Measurements from ENCODE around the gene CASZ1.

Gene CASZ1, protein sequence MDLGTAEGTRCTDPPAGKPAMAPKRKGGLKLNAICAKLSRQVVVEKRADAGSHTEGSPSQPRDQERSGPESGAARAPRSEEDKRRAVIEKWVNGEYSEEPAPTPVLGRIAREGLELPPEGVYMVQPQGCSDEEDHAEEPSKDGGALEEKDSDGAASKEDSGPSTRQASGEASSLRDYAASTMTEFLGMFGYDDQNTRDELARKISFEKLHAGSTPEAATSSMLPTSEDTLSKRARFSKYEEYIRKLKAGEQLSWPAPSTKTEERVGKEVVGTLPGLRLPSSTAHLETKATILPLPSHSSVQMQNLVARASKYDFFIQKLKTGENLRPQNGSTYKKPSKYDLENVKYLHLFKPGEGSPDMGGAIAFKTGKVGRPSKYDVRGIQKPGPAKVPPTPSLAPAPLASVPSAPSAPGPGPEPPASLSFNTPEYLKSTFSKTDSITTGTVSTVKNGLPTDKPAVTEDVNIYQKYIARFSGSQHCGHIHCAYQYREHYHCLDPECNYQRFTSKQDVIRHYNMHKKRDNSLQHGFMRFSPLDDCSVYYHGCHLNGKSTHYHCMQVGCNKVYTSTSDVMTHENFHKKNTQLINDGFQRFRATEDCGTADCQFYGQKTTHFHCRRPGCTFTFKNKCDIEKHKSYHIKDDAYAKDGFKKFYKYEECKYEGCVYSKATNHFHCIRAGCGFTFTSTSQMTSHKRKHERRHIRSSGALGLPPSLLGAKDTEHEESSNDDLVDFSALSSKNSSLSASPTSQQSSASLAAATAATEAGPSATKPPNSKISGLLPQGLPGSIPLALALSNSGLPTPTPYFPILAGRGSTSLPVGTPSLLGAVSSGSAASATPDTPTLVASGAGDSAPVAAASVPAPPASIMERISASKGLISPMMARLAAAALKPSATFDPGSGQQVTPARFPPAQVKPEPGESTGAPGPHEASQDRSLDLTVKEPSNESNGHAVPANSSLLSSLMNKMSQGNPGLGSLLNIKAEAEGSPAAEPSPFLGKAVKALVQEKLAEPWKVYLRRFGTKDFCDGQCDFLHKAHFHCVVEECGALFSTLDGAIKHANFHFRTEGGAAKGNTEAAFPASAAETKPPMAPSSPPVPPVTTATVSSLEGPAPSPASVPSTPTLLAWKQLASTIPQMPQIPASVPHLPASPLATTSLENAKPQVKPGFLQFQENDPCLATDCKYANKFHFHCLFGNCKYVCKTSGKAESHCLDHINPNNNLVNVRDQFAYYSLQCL (N-terminal part only)

DNA sequence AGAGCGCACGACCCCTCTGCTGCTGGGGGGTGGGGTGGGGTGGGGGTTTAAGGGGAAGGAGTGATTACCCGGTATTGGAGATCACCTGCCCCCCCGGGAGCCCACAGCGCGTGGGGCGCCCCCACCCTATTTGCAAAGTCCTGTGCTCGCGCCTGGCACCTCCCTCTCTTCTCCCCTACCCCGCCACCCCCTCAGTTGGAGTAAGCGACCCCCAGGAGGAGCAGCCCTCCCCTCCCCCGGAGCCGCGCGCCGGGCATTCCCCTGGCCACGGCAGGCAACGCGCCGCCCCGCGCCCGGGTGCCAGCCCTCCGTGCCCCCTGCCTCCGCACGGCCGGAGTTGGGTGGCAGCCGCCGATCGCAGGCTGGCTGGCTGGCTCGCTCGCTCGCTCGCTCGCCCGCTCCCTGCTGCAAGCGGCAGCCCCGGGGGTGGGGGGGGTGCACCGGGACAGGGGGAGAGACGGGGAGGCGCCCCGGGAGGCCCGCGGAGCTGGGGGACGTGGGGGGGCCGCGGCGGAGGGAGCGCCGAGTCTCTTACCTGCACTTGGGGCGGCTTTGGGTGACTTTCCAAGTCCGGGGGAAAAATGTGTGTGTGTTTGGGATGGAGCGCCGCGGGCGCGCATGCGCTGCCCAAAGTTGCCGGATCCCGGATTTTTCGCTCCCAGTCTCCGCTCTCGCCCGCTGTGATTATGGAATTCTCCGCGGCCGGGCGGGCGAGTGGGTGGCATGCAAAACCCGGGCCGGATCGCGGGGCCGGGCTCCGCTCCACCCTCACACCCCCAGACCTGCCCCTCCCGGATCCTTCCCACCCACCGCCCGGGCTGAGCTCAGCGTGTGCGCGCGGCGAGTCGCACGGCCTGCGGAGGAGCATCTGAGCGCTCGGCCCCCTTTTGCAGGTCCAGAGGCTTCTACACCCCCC, at the start of gene CASZ1:
TSS of gene CASZ1 (minus strand) at position 618 of the 916 bp plus-strand sequence. CDS start 102,757 bp downstream, outside the sequence.
- DNase-seq (ENCODE audit: low read depth in 2 of 2) = no peak

DNA sequence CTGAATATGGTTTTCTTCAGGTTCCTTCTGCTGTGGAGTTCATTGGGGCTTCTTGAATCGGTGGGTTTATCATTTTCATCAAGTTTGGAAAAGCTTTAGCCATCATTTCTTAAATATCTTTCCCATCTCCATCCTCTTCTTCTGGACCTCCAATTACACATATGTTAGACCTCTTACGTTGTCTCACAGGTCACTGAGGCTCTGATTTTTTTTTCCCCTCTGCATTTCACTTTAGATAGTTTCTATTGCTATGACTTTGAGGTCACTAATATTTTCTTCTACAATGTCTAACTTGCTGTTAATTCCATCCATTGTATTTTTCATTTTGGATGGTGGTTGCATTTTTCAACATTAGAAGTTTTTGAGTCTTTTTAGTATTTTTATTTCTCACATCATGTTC, 47.3 kb upstream of the CASZ1 start:
- no peak for DNase-seq (ENCODE audit: low read depth in 2 of 2)

DNA sequence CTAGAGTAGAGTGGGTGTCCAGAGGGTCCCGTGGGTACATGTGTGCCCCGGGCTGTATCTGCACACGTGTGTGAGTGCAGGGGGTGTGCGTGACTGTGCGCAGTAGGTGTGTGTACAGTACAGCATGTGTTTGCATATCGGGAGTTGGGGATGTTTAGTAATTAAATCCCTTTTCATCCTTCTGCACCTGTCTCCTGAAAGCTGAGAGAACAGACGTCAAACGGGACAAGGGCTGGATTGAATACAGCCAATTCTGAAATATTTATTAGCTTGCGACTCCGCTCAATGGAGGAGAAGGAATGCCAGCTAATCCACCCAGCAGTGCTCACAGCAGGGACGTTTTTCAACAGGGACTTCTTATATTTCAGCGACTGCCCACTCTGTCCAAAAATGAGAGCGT, 44.7 kb upstream of the CASZ1 start:
- no peak for DNase-seq (ENCODE audit: low read depth in 2 of 2)

DNA sequence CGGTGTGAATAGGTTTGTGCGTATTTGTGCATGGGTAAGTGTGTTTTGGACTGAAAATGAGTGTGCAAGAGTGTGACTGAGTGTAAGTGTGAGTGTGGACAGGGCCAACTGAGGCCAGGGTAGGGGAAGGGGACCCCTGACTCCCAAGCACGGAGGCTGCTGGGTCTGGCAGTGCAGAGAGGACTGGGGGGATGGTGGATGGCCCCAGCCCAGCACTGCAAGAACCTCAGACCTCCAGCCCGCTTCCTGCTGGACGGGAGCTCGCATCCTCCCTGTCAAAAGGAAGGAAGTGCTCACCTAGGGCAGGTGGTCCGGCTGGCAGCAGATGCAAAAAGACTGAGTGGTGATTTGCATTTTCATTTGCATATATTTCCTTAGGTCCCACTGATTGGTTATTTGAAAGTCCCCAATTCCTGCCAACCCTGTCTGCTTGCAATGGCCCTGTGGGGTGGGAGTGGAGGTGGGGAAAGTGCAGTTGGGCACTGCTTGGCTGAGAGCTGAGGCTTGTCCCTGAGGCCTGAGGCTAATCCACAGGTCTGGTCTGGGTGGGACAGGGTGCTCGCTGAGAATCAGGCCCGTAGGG, 42.8 kb upstream of the CASZ1 start:
- no peak for DNase-seq (ENCODE audit: low read depth in 2 of 2)

DNA sequence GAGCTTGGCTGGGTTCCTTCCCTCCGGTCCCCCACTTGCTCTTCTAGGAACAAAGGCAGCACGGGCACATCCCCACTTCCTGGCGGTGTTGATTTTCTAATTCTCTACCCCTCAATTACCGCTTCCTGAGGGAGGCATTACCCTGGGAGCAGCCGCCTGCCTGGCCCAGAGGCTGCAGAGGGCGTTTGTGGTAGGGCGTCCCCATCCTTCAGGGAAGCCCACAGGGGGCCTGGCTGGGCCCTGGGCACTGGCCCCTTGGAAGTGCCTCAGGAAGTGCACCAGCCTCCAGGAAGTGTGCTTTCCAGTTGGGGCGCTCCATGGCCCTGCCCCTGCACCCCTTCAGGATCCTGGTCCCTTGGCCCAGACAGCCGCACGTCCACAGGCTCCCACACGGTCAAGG, 42.1 kb upstream of the CASZ1 start:
- no peak for DNase-seq (ENCODE audit: low read depth in 2 of 2)

DNA sequence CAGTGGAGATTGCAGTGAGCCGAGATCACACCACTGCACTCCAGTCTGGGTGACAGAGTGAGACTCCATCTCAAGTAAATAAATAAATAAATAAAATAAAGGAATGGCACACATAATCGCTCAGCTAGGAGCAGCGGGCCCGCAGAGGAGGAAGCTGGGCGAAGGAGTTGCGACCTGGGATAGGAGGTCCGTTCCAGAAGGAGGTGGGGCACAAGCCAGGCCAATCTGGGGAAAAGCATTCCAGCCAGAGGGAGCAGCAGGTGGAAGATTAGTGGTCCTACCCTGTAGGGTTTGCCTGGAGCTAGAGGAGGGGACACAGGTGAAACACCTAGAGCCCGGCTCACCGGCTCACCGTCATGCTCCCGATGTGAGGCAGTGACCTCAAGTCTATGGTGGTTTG, 40.3 kb upstream of the CASZ1 start:
- DNase-seq (ENCODE audit: low read depth in 2 of 2) = no peak

DNA sequence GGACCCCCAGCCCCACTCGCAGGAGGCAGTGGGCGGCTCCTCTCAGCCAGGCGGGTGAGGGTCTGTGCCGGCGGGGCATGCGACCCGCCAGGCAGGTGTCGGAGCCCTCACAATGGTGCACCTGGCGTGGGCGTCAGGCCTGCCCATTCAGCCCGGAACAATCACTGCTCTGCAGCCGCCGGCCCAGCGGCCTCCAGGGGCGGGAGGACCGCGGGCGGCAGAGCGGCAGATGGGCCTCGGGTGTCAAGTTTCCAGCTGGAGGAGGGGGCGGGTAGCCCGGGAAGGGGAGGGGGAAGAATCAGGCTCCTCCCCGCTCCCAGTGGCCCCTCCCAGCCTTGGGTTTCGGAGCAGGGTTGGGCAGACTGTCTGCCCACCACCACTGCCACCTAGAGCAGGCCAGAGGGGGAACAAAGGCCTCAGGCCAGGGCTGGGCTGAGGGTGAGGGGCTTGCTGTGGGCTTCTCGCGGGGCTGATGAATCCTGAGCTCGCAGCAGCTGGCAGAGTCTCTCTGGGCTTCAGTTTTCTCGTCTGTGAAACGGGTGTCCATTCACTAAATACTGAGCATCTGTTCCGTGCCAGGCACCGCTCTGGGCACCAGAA, 39.5 kb upstream of the CASZ1 start:
- no peak for DNase-seq (ENCODE audit: low read depth in 2 of 2)

DNA sequence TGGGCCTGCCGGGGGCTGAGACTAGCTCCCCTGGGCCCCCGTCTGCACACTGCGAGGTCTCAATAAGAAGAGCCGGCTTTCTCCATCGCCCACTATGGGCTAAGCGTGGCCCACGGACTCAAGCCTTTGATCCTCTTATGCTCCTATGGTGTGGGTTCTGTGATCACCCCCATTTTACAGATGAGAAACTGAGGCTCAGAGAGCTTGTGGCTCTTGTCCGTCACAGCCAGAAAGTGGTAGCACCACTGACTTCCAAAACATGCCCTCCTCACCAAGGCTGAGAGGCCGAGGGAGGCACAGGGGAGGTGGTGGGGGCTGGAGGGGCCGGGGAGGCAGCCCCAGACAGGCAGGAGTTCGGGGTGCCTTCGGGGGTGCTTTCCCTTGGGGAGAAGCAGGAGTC, 39.0 kb upstream of the CASZ1 start:
- DNase-seq (ENCODE audit: low read depth in 2 of 2) = no peak

DNA sequence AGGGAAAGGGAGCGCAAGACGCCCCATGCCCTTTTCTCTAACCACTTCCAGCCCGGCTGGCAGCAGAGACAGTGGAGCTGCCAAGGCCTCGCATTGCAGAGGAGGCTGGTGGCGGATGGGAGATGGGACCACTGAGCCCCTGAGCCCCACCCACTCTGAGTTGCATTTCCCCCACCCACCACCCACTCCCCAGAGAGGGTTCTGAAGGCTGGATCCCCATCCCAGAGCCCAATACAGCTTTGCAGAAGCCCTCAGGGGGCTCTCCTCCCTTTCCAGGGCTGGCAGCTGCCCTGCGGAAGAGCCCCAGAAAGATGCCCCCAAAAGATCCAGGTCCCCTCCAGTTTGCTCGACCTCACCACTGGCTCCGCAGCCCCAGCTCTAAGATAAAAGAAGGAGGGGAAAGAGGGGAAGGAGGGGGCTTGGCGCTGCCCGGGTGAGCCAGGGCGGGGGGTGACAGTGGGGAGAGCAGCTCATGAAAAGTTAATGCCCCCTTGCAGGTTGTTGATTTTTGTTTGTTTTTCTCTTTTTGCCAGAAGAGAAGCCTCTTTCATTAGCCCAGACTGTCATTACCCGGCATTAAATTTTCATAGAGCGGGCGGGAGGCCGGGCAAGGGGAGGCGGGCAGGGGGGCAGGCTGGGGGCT, 38.4 kb upstream of the CASZ1 start:
- no peak for DNase-seq (ENCODE audit: low read depth in 2 of 2)

DNA sequence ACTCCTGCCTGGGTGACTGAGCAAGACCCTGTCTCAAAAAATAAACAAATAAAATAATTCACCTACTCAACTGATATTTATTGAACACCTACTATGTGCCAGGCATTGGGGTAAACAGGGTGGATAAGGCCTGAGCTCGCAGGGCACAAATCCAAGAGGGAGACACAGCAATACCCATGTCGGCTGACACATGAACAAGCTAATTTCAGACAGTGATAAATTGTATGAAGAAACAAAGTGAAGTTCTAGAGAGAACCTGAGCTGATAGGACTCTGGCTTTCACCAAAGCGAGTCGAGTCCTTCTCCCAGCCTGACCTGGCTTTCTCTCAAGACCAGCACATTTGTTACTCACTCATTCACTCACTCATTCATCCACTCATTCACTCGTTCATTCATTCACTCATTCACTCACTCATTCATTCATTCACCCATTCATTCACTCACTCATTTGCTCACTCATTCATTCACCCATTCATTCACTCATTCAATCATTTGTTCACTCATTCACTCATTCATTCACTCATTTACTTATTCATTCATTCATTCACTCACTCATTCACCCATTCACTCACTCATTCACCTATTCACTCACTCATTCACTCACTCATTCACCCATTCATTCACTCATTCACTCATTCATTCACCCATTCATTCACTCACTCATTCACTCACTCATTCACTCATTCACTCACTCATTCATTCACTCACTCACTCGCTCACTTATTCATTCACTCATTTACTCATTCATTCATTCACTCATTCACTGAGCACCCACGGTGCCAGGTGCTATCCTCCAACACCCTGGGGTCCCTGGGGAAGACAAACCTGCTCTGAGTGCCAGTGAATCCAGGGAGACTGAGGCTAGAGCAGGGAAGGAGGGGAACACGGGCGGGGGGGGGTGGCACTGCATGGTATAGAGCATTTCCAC, 37.4 kb upstream of the CASZ1 start:
- no peak for DNase-seq (ENCODE audit: low read depth in 2 of 2)

DNA sequence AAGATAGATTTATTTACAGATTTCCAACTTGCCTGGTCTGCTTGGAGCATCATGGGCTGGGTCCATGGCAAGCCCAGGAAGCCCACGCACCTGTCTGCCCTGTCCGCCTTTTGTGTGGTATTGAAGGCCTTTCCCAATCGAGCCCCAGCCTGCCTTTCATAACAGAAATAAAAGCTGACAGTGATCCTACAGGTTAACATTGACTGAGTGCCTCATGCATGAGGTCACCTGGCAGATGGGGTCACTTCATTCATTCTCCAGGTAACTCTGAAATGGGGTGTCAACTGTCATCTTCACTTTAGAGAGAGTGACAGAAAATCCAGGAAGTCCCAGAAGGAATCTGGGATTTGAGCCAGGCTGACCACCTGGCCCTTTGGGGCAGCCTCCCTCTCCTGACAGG, 36.3 kb upstream of the CASZ1 start:
- no peak for DNase-seq (ENCODE audit: low read depth in 2 of 2)

DNA sequence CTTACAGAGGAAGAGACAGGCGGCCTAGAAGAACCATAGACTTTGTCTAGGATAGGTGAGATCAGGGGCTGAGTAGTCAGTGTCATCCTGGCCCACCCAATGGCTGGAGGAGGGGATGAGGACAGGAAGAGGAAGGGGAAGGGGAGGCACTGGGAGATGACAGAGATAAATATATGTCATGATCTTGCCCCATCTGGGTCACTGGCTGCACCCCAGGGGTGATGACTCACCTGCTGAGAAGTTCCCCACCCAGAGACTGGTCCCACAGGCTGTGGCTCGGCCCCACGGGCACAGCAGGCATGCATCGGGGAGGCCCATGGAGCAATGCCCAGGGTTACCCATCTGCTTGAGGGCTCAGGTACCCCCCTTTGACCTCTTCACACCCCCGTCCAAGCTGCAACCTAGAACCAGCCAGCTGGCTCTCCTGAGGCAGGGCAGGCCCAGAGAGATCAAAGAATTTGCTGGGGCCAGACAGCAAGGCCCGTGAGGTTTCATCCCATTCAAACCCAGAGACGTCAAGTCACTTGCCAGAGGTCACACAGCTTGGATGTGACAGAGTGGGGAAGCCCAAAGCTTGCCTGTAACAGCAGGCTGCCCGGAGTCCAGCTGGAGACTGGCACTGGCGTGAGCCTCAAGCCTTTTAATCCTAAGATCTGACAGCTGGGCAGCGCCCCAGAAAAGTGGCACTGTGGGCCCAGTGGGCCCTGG, 34.7 kb upstream of the CASZ1 start:
- DNase-seq (ENCODE audit: low read depth in 2 of 2) = no peak

DNA sequence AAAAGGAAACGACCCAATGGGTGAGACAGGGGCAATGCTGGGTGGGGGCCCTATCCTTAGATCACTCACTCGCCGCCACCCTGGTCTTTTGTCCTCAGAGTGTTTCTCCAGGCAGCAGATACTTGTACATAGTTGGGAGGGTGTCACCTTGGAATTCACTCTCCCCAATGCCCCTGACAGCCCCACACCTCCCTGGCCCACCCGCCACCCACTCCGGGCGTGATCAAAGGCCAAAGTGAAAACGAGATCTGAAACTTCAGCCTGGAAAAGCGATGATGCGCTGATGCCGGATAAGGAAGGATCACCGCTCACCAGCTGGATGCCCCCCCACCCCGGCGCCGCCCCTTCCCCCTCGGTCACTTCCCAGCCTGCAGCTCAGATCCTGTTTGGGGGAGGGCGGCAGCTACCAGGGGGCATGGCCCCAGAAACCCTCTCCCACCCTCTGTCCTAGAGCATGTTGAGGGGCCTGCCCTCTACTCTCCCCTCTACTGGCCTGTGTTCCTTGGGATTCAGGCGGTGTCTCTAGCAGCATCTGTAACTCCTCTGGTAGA, 33.6 kb upstream of the CASZ1 start:
- no peak for DNase-seq (ENCODE audit: low read depth in 2 of 2)

DNA sequence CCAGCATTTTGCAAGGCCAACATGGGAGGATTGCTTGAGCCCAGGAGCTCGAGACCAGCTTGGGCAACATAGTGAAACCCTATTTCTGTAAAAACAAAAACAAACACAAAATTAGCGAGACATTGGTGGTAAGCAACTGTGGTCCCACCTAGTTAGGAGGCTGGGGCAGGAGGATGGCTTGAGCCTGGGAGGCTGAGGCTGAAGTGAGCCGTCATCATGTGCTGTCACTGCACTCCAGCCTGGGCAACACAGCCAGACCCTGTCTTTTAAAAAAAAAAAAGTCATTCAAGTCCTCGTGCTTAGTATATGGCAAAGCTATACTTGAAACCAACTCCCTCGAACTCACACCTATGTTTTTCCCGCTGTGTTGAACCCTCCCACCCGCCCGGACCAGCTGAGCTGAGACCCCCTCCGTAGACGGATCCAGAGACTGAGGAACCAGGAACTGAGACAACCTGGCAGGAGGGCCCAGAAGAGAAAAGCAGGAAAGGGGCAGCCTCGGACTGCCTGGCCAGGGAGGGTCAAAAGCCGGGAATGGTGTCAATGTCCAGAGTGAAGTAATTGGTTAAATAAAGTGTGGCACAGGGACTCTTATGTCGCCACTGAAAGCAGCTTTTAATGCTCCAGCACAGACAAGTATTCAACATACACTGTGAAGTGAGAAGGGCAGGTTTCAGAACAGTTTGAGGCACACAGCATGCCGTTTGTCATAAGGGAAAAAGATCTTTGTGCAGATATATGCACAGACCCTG, 32.8 kb upstream of the CASZ1 start:
- DNase-seq (ENCODE audit: low read depth in 2 of 2) = no peak

DNA sequence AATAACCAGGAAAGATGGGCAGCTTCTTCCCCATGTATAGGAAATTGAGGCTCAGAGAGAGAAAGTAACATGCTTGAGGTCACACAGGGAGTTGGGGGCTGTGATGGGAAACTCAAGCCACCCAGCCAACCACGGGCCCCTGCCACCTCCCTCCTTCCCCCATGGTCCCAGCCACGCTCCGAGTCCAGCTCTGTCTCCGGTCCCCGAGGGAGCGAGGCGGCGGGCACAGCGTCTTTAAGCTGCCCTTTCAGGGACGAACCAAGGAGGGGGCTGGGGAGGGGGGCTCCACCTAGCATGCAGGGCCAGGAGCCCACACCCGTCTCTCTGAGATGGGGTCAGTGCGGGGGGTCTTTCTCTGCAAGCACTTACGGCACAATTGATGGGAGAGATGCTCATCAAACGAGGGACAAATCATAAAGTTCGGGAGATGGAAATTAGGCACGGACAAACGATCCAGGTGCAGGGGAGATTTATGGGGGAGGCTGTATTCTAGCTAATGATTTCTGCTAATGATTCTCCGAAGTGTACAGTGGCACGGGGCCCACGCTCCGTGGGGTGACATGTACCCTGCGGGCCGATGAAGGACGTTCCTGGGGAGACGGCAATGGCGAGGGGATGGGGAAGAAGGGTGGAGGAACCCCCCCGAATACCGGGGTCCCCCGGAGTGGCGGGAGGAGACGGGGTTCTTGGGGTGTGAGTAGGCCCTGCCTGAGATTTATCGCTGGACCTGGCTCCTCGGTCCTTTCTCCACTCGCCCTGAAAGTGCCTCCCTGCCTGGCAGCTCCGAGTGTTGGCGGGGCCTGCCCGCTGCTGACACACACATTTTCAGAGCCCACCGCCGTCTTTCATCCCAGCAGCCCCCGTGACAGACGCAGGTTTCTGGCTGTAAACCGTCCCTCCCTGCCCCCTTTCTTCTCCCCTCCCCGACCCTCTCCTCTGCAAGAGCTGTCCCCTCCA, 31.2 kb upstream of the CASZ1 start:
- no peak for DNase-seq (ENCODE audit: low read depth in 2 of 2)

DNA sequence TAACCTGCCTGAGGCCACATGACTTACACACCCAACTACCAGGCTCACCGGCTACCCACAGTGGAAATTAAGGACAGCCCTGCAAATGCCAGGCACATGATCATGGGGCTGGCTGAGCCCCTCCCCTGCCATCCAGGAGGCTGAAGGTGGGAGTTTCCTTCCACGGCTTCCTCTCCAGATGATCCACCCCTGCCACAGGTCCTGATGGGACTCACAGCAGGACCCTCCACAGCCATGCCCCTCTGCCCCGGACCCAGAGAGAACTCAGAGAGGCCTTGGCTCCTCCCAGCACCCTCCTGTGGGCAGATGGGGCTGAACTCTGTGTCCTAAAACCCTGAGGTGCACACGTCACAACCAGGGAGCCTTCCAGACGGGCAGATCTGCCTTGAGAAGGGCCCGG, 29.1 kb upstream of the CASZ1 start:
- no peak for DNase-seq (ENCODE audit: low read depth in 2 of 2)

Measured in stimulated activated CD4-positive, alpha-beta T cell treated with anti-CD3 and anti-CD28 coated beads, Interleukin-1b, Interleukin-23, amount 100 ng/mL, for 4 hours (primary cell).